GM23338 (cell line): ENCODE results near the gene SHB. TPM values are rescaled to one million over a fixed set of nuclear protein-coding genes. Genes with fewer than 3 reads are reported as not detected.

Experiments
- ATAC-seq: fragments of 200-7000 bp; cut with Tn5 transposase; 3 replicates; pipeline ENCODE4 v1.9.1; 2020
- DNase-seq: peaks from one replicate; pipeline ENCODE4 v3.0.0-alpha.2; 2015; ENCODE audit warnings: low spot score
- H2AFZ ChIP-seq: fragments of 200-600 bp; sonication (generic); 2 replicates; pipeline ENCODE4 v1.8.0; 2016; ENCODE audit warnings: antibody characterized with exemption, mild to moderate bottlenecking, moderate library complexity
- H3F3A ChIP-seq: fragments of 200-600 bp; sonication (generic); replicated peaks from 2 replicates; pipeline ENCODE4 v1.8.0; 2017; ENCODE audit warnings: antibody characterized with exemption, mixed run types, low read depth
- H3K27ac ChIP-seq: fragments of 200-600 bp; sonication (generic); 2 replicates; pipeline ENCODE4 v1.6.1; 2016; ENCODE audit warnings: low read depth
- H3K27me3 ChIP-seq: fragments of 200-600 bp; sonication (generic); 2 replicates; pipeline ENCODE4 v1.8.0; 2016; ENCODE audit warnings: mild to moderate bottlenecking, mixed run types, moderate library complexity; ENCODE audit not compliant: insufficient read depth
- H3K36me3 ChIP-seq: fragments of 200-600 bp; sonication (generic); 2 replicates; pipeline ENCODE4 v1.8.0; 2016; ENCODE audit warnings: mild to moderate bottlenecking; ENCODE audit not compliant: insufficient read depth
- H3K4me1 ChIP-seq: fragments of 200-600 bp; sonication (generic); 2 replicates; pipeline ENCODE4 v1.8.0; 2016; ENCODE audit warnings: mild to moderate bottlenecking, moderate library complexity; ENCODE audit not compliant: insufficient read depth
- H3K4me2 ChIP-seq: fragments of 200-600 bp; sonication (generic); 2 replicates; pipeline ENCODE4 v1.7.1; 2017; ENCODE audit warnings: mixed run types
- H3K4me3 ChIP-seq: fragments of 200-600 bp; sonication (generic); 2 replicates; pipeline ENCODE4 v1.6.1; 2016; ENCODE audit warnings: mixed run types
- H3K79me2 ChIP-seq: fragments of 200-600 bp; sonication (generic); replicated peaks from 2 replicates; pipeline ENCODE4 v1.8.0; 2017; ENCODE audit warnings: mild to moderate bottlenecking; ENCODE audit not compliant: insufficient read depth
- H3K9me2 ChIP-seq: fragments of 200-600 bp; sonication (generic); 2 replicates; pipeline ENCODE4 v1.8.0; 2017; ENCODE audit not compliant: insufficient read depth
- H4K20me1 ChIP-seq: fragments of 200-600 bp; sonication (generic); replicated peaks from 2 replicates; pipeline ENCODE4 v1.8.0; 2017; ENCODE audit warnings: mild to moderate bottlenecking; ENCODE audit not compliant: insufficient read depth
- H3K27ac Mint-ChIP-seq: 2 replicates; pipeline ENCODE4 v1.8.0; 2020; ENCODE audit warnings: inconsistent platforms, mild to moderate bottlenecking, moderate library complexity, mixed read lengths
- H3K27me3 Mint-ChIP-seq: 3 replicates; pipeline ENCODE4 v1.8.0; 2022; ENCODE audit warnings: low read depth, mild to moderate bottlenecking, moderate library complexity, mixed read lengths, inconsistent platforms; ENCODE audit not compliant: insufficient read depth, poor library complexity
- H3K36me3 Mint-ChIP-seq: 3 replicates; pipeline ENCODE4 v1.8.0; 2021; ENCODE audit warnings: low read depth, mild to moderate bottlenecking, inconsistent platforms, moderate library complexity, mixed read lengths
- H3K4me1 Mint-ChIP-seq: 3 replicates; pipeline ENCODE4 v1.8.0; 2020; ENCODE audit warnings: mild to moderate bottlenecking, inconsistent platforms, mixed read lengths
- H3K4me3 Mint-ChIP-seq: 3 replicates; pipeline ENCODE4 v1.8.0; 2021; ENCODE audit warnings: moderate library complexity, mild to moderate bottlenecking, inconsistent platforms, mixed read lengths
- H3K9me3 Mint-ChIP-seq: 3 replicates; pipeline ENCODE4 v1.8.0; 2020; ENCODE audit warnings: moderate library complexity, mild to moderate bottlenecking, inconsistent platforms, mixed read lengths
- CTCF ChIP-seq, 2 experiments: fragments of 200-600 bp in 1 of 2; sonication (generic) in 1 of 2; conservative IDR thresholded peaks; 2 replicates each; pipeline versions ENCODE4 v1.5.1 to v1.6.1; 2016 to 2017; ENCODE audit warnings: antibody characterized with exemption in 2 of 2, low read depth in 2 of 2, mild to moderate bottlenecking in 2 of 2, moderate library complexity in 1 of 2
- ETS1 ChIP-seq: IDR thresholded peaks from 2 replicates; pipeline ENCODE4 v1.6.1; 2016; ENCODE audit warnings: antibody characterized with exemption
- POLR2AphosphoS5 ChIP-seq: IDR thresholded peaks from 2 replicates; pipeline ENCODE4 v1.6.1; 2016; ENCODE audit warnings: antibody characterized with exemption, low read depth
- ZNF331 ChIP-seq: fragments of 250-450 bp; sonication (Bioruptor Pico); IDR thresholded peaks from 2 replicates; pipeline ENCODE4 v1.5.0; 2020; ENCODE audit warnings: low read depth, mild to moderate bottlenecking, moderate library complexity
- ZNF462 ChIP-seq: fragments of 250-450 bp; sonication (Bioruptor Pico); IDR thresholded peaks from 2 replicates; pipeline ENCODE4 v1.5.0; 2020; ENCODE audit warnings: mild to moderate bottlenecking, moderate library complexity
- polyA plus RNA-seq: library from polyadenylated mRNA; unstranded; fragments of >200 nt; fragmentation: Nextera tagmentation; extraction: Ambion mirVana; gene quantifications from 2 replicates; pipeline ENCODE4 v1.2.1, GENCODE V29; 2016
- total RNA-seq: library from RNA; depleted of rRNA; stranded (reverse); fragments of >200 nt; shearing (Covaris generic); gene quantifications from 2 replicates; pipeline ENCODE4 v1.2.3, GENCODE V29; 2014

Gene SHB
- total and polyA plus RNA-seq, 2 experiments from 2014 or later = 1.5 to 14.0 TPM

- no peak for TF ChIP-seq ZNF462 (CRISPR knock-in tag)
These were observed 6.2 kb upstream of the SHB start (continued) for GRCh38 chr9:38075272-38075671.

GRCh38 chr9:38074441-38074961, 5.5 kb upstream of the SHB start:
- H3K4me2 ChIP-seq = no peak overlapping the region
- H3K36me3 ChIP-seq = no peaks in the 10 kb centered on the region
- no peaks in the 10 kb centered on the region for H3K9me2 ChIP-seq
- H3K36me3 Mint-ChIP-seq = no peaks in the 10 kb centered on the region
- no peak overlapping the region for H3K4me3 Mint-ChIP-seq
- H3K4me1 ChIP-seq = no peaks in the 10 kb centered on the region; the same call in 1 of the 2 replicates
- no peak overlapping the region for H2AFZ ChIP-seq
- H4K20me1 ChIP-seq = no peaks in the 10 kb centered on the region
- TF ChIP-seq ETS1 (no peak), POLR2AphosphoS5 (no peak), ZNF331 (CRISPR knock-in tag) (no peak), CTCF (conservative IDR thresholded peaks at IDR 0.05; ENCODE audit: low read depth in 2 of 2) (no peak)
- peaks cover 9% of the 10 kb centered on the region for H3K27me3 Mint-ChIP-seq
- peaks cover 10% of the 10 kb centered on the region for H3K4me1 Mint-ChIP-seq
- no peak overlapping the region for H3K27ac ChIP-seq
- DNase-seq = no peak
- H3K27ac Mint-ChIP-seq = no peak overlapping the region
- H3K79me2 ChIP-seq = no peaks in the 10 kb centered on the region
- no peak for ATAC-seq
- H3F3A ChIP-seq = no peaks in the 10 kb centered on the region
- H3K4me3 ChIP-seq = no peak overlapping the region
- H3K27me3 ChIP-seq = peaks cover 5% of the 10 kb centered on the region; the same call in 1 of the 2 replicates
- H3K9me3 Mint-ChIP-seq = no peaks in the 10 kb centered on the region
